Astrocyte (in vitro differentiated cells and primary cell): ENCODE data around the gene SEC62. TPM values are rescaled to one million over a fixed set of nuclear protein-coding genes. Genes with fewer than 3 reads are reported as not detected.

Experiments
- DNase-seq: peaks from one replicate; pipeline ENCODE4 v3.0.0-alpha.2; 2010; ENCODE audit warnings: low read depth
- FAIRE-seq: peaks from 2 replicates; lab custom pipeline; 2011; peaks lifted over from hg19 to GRCh38; lab: Jason Lieb, UNC
- H2AFZ ChIP-seq: 2 replicates; pipeline ENCODE4 v1.6.0; 2012; ENCODE audit warnings: low read depth, low read length, inconsistent platforms
- H3K27ac ChIP-seq: 2 replicates; pipeline ENCODE4 v1.5.1; 2011; ENCODE audit warnings: low read depth, low read length, inconsistent platforms
- H3K27me3 ChIP-seq: 2 replicates; pipeline ENCODE4 v1.6.0; 2011; ENCODE audit warnings: low read length, inconsistent platforms; ENCODE audit not compliant: insufficient read depth
- H3K36me3 ChIP-seq: 2 replicates; pipeline ENCODE4 v1.5.1; 2011; ENCODE audit warnings: low read length, inconsistent platforms; ENCODE audit not compliant: insufficient read depth
- H3K4me1 ChIP-seq: 2 replicates; pipeline ENCODE4 v1.5.1; 2011; ENCODE audit warnings: low read length, inconsistent platforms; ENCODE audit not compliant: insufficient read depth
- H3K4me2 ChIP-seq: 2 replicates; pipeline ENCODE4 v1.6.0; 2012; ENCODE audit warnings: low read length, inconsistent platforms
- H3K4me3 ChIP-seq: 2 replicates; pipeline ENCODE4 v1.5.1; 2011; ENCODE audit warnings: low read depth, mild to moderate bottlenecking, low read length, inconsistent platforms; ENCODE audit not compliant: insufficient read depth
- H3K79me2 ChIP-seq: 2 replicates; pipeline ENCODE4 v1.6.0; 2012; ENCODE audit warnings: mild to moderate bottlenecking, low read length, inconsistent platforms; ENCODE audit not compliant: insufficient read depth
- H3K9ac ChIP-seq: 2 replicates; pipeline ENCODE4 v1.6.0; 2012; ENCODE audit warnings: mild to moderate bottlenecking, low read length, inconsistent platforms
- H3K9me3 ChIP-seq: 2 replicates; pipeline ENCODE4 v1.5.1; 2012; ENCODE audit warnings: low read depth, mild to moderate bottlenecking, low read length, inconsistent platforms; ENCODE audit not compliant: insufficient read depth
- H4K20me1 ChIP-seq: 2 replicates; pipeline ENCODE4 v1.6.0; 2012; ENCODE audit warnings: low read length, inconsistent platforms; ENCODE audit not compliant: insufficient read depth
- H3K27ac Mint-ChIP-seq: one replicate; pipeline ENCODE4 v1.8.0; 2021; ENCODE audit warnings: mild to moderate bottlenecking, mixed read lengths; ENCODE audit not compliant: unreplicated experiment
- H3K27me3 Mint-ChIP-seq: one replicate; pipeline ENCODE4 v1.8.0; 2021; ENCODE audit warnings: low read depth, mixed read lengths; ENCODE audit not compliant: unreplicated experiment
- H3K36me3 Mint-ChIP-seq: one replicate; pipeline ENCODE4 v1.8.0; 2021; ENCODE audit warnings: low read depth, mixed read lengths; ENCODE audit not compliant: unreplicated experiment
- H3K4me1 Mint-ChIP-seq: one replicate; pipeline ENCODE4 v1.8.0; 2021; ENCODE audit warnings: low read depth, mixed read lengths; ENCODE audit not compliant: unreplicated experiment
- H3K4me3 Mint-ChIP-seq: one replicate; pipeline ENCODE4 v1.8.0; 2021; ENCODE audit warnings: mild to moderate bottlenecking, moderate library complexity, mixed read lengths; ENCODE audit not compliant: unreplicated experiment
- H3K9me3 Mint-ChIP-seq: one replicate; pipeline ENCODE4 v1.8.0; 2021; ENCODE audit warnings: mild to moderate bottlenecking, mixed read lengths; ENCODE audit not compliant: unreplicated experiment
- CTCF ChIP-seq: IDR thresholded peaks from 2 replicates; pipeline ENCODE4 v1.5.1; 2011; ENCODE audit warnings: low read depth, mild to moderate bottlenecking, inconsistent platforms, low read length, moderate library complexity; ENCODE audit not compliant: insufficient read depth
- EZH2 ChIP-seq: IDR thresholded peaks from 2 replicates; pipeline ENCODE4 v1.6.1; 2012; ENCODE audit warnings: mild to moderate bottlenecking, low read length, inconsistent platforms; ENCODE audit not compliant: insufficient read depth
- total RNA-seq: library from RNA; stranded (reverse); gene quantifications from 2 replicates; pipeline ENCODE4 v1.2.1, GENCODE V29; 2021

Gene SEC62
- total RNA-seq, 1 donor from 2014 or later = 117 TPM

- H3K27ac Mint-ChIP-seq = no peak within 1 kb of the TSS
- FAIRE-seq = no peak
- Histone ChIP-seq H2AFZ (peak within 1 kb of the TSS; percentile 78), H4K20me1 (no peaks in the 10 kb centered on the region), H3K9me3 (no peaks in the 10 kb centered on the region), H3K36me3 (no peaks in the 10 kb centered on the region), H3K27me3 (peaks cover 38% of the 10 kb centered on the region), H3K79me2 (no peaks in the 10 kb centered on the region), H3K4me1 (peaks cover 9% of the 10 kb centered on the region), H3K9ac (no peak within 1 kb of the TSS), H3K4me3 (peak within 1 kb of the TSS; percentile 48), H3K4me2 (peak within 1 kb of the TSS; percentile 88), H3K27ac (no peak within 1 kb of the TSS)
- H3K4me3 Mint-ChIP-seq = peak within 1 kb of the TSS; percentile 77
- TF ChIP-seq EZH2 (peak; percentile 19), CTCF (peak; percentile 30)
- no peak for DNase-seq
- peaks cover 35% of the 10 kb centered on the region for H3K27me3 Mint-ChIP-seq
- no peaks in the 10 kb centered on the region for H3K36me3 Mint-ChIP-seq
- H3K4me1 Mint-ChIP-seq = peaks cover 2% of the 10 kb centered on the region
- H3K9me3 Mint-ChIP-seq = peaks cover 2% of the 10 kb centered on the region
These were observed 71.1 kb downstream of the SEC62 start, which contains the start of gene GPR160 for GRCh38 chr3:170037463-170038433. TSS of gene GPR160 (plus strand) at chr3:170037995. CDS start at chr3:170083973, 45,978 bp downstream.

GRCh38 chr3:170038434-170039110 lies 72.0 kb downstream of the SEC62 start:
- FAIRE-seq (no peak), DNase-seq (no peak)
- TF ChIP-seq EZH2 = peak; percentile 59
- no peak for TF ChIP-seq CTCF
- H3K4me1 ChIP-seq = peaks cover 9% of the 10 kb centered on the region
- H3K9me3 ChIP-seq = no peaks in the 10 kb centered on the region
- no peaks in the 10 kb centered on the region for H3K79me2 ChIP-seq
- no peaks in the 10 kb centered on the region for H3K36me3 ChIP-seq
- peaks cover 2% of the 10 kb centered on the region for H3K9me3 Mint-ChIP-seq
- no peak overlapping the region for H3K9ac ChIP-seq
- no peak overlapping the region for H3K27ac ChIP-seq
- peak overlapping the region; percentile 88 for H3K4me2 ChIP-seq
- no peaks in the 10 kb centered on the region for H3K36me3 Mint-ChIP-seq
- peaks cover 2% of the 10 kb centered on the region for H3K4me1 Mint-ChIP-seq
- no peaks in the 10 kb centered on the region for H4K20me1 ChIP-seq
- H3K27me3 ChIP-seq = peaks cover 38% of the 10 kb centered on the region
- no peak overlapping the region for H3K27ac Mint-ChIP-seq
- peaks cover 31% of the 10 kb centered on the region for H3K27me3 Mint-ChIP-seq
- H3K4me3 ChIP-seq = peak overlapping the region; percentile 48
- H2AFZ ChIP-seq = peak overlapping the region; percentile 78
- peak overlapping the region; percentile 77 for H3K4me3 Mint-ChIP-seq
